NCI-H2227 (cell line): ENCODE data around the gene ADAMTSL1.

Source experiments
- DNase-seq: peaks from one replicate; lab custom pipeline; 2025; ENCODE audit not compliant: unreplicated experiment; lab: John Stamatoyannopoulos, UW

ADAMTSL1 gene

GRCh38 chr9:18466101-18466500 is 7.9 kb upstream of the ADAMTSL1 start:
- no peak for DNase-seq

GRCh38 chr9:18467696-18468095 is 6.3 kb upstream of the ADAMTSL1 start:
- no peak for DNase-seq

GRCh38 chr9:18472435-18472834 is 1.5 kb upstream of the ADAMTSL1 start:
- DNase-seq, result no peak

- no peak for DNase-seq
Measured at GRCh38 chr9:18472841-18473251, 1.1 kb upstream of the ADAMTSL1 start.

- DNase-seq, result no peak
Measured at GRCh38 chr9:18474783-18475182, 830 bp downstream of the ADAMTSL1 start.

- no peak for DNase-seq
Measured at GRCh38 chr9:18477121-18477660, 3.2 kb downstream of the ADAMTSL1 start.

- no peak for DNase-seq
Measured at GRCh38 chr9:18477719-18478118, 3.8 kb downstream of the ADAMTSL1 start.

GRCh38 chr9:18478501-18479361 is 4.8 kb downstream of the ADAMTSL1 start:
- no peak for DNase-seq

GRCh38 chr9:18479405-18479804 is 5.5 kb downstream of the ADAMTSL1 start:
- no peak for DNase-seq

- no peak for DNase-seq
Measured at GRCh38 chr9:18480662-18481093, 6.7 kb downstream of the ADAMTSL1 start.

- no peak for DNase-seq
Measured at GRCh38 chr9:18482371-18482770, 8.4 kb downstream of the ADAMTSL1 start.

GRCh38 chr9:18485714-18486113 is 11.8 kb downstream of the ADAMTSL1 start:
- no peak for DNase-seq

- DNase-seq, result no peak
Measured at GRCh38 chr9:18487611-18488010, 13.7 kb downstream of the ADAMTSL1 start.

GRCh38 chr9:18488886-18489285 is 14.9 kb downstream of the ADAMTSL1 start:
- DNase-seq, result no peak

GRCh38 chr9:18489861-18490260 is 15.9 kb downstream of the ADAMTSL1 start:
- DNase-seq, result no peak

- DNase-seq, result no peak
Measured at GRCh38 chr9:18490641-18491370, 16.9 kb downstream of the ADAMTSL1 start.

GRCh38 chr9:18492612-18493011 is 18.7 kb downstream of the ADAMTSL1 start:
- DNase-seq, result no peak

- DNase-seq, result no peak
Measured at GRCh38 chr9:18493451-18493993, 19.6 kb downstream of the ADAMTSL1 start.

GRCh38 chr9:18495065-18495464 is 21.1 kb downstream of the ADAMTSL1 start:
- no peak for DNase-seq

GRCh38 chr9:18496256-18497000 is 22.5 kb downstream of the ADAMTSL1 start:
- no peak for DNase-seq

- no peak for DNase-seq
Measured at GRCh38 chr9:18499062-18499461, 25.1 kb downstream of the ADAMTSL1 start.
